ENCODE data around the gene SMIM23. TPM values are rescaled to one million over a fixed set of nuclear protein-coding genes. Genes with fewer than 3 reads are reported as not detected.

SMIM23 gene
- total and polyA plus RNA-seq, 2 donors (not counting 1 experiment from before 2014, with no cell fraction given) = not detected

- ATAC-seq (ENCODE audit: low read depth) = no peak
- H3K4me1 Mint-ChIP-seq = no peaks in the 10 kb centered on the region
- Histone ChIP-seq H3K27ac (ENCODE audit: low read length in 2 of 2) (no peak overlapping the region), H3K4me1 (ENCODE audit: control insufficient read depth in 2 of 2, insufficient read depth in 2 of 2, low read length in 2 of 2) (no peaks in the 10 kb centered on the region), H3K27me3 (replicated peaks in 1 of 4; ENCODE audit: control extremely low read depth in 1 of 4, control insufficient read depth in 3 of 4, insufficient read depth in 4 of 4, low read length in 3 of 4) (no peaks in the 10 kb centered on the region), H3K36me3 (replicated peaks in 1 of 2; ENCODE audit: control extremely low read depth in 1 of 2, control insufficient read depth in 1 of 2, extremely low read depth in 1 of 2, insufficient read depth in 2 of 2, low read length in 1 of 2) (no peaks in the 10 kb centered on the region), H3K79me2 (ENCODE audit: control insufficient read depth, insufficient read depth, low read length) (no peaks in the 10 kb centered on the region), H3K9ac (ENCODE audit: low read length) (no peak overlapping the region), H3K4me2 (replicated peaks; ENCODE audit: low read depth, low read length, poor library complexity, severe bottlenecking) (no peak overlapping the region), H2AFZ (ENCODE audit: insufficient read depth, low read depth, low read length, poor library complexity, severe bottlenecking) (no peak overlapping the region), H4K20me1 (ENCODE audit: control insufficient read depth, insufficient read depth, low read length, poor library complexity, severe bottlenecking) (no peaks in the 10 kb centered on the region), H3K4me3 (ENCODE audit: control extremely low read depth in 1 of 5, extremely low read depth in 1 of 5, insufficient read depth in 1 of 5, low read depth in 2 of 5, low read length in 4 of 5) (no peak overlapping the region), H3K9me3 (ENCODE audit: control extremely low read depth in 1 of 3, control insufficient read depth in 2 of 3, insufficient read depth in 1 of 3, low read length in 2 of 3) (peaks cover 0 to 6% (median 0%) of the 10 kb centered on the region in 3 donors)
- peaks cover 26% of the 10 kb centered on the region for H3K27me3 Mint-ChIP-seq
- POLR2A ChIA-PET = no interaction called here
- H3K9me3 Mint-ChIP-seq (ENCODE audit: insufficient read depth) = peaks cover 4% of the 10 kb centered on the region
- no peak for DNase-seq
- CTCF ChIA-PET = no interaction called here
- WGBS (ENCODE audit: insufficient coverage) = no CpG with 5 or more reads among the region's 2 CpGs
- TF ChIP-seq EZH2 (IDR thresholded peaks at IDR 0.05; ENCODE audit: borderline replicate concordance, insufficient read depth, low read depth, low read length, poor library complexity, severe bottlenecking) (no peak), CTCF (IDR thresholded peaks at IDR 0.05) (no peak)
- H3K4me3 Mint-ChIP-seq = no peak overlapping the region
- H3K27ac Mint-ChIP-seq = no peak overlapping the region
- intact Hi-C loops (cut with micrococcal nuclease) = no loop called here
These were observed 18.7 kb upstream of the SMIM23 start for GRCh38 chr5:171766875-171767274.

DNA sequence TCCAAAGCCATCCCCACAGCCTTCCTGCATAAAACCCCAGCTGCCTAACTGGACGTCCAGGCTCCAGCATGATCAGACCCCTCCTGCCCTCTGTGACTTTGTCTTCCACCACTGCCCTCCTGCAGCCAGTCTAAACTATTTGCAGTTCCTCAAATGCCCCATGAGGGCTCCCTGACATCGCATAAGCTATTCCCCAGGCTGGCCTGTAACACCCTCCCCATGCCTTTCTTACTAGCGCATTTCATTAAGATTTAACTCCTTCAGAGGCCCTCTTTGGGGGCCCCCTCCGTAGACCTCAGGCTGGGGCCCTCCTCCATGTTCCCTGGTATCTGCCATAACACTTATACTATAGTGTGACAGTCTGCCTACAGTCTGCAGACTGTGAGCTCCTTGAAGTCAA lies 15.5 kb upstream of the SMIM23 start:
- Histone ChIP-seq H3K4me1 (ENCODE audit: control insufficient read depth in 2 of 2, insufficient read depth in 2 of 2, low read length in 2 of 2) (no peaks in the 10 kb centered on the region), H3K79me2 (ENCODE audit: control insufficient read depth, insufficient read depth, low read length) (no peaks in the 10 kb centered on the region), H3K4me2 (replicated peaks; ENCODE audit: low read depth, low read length, poor library complexity, severe bottlenecking) (no peak overlapping the region), H3K9me3 (ENCODE audit: control extremely low read depth in 1 of 3, control insufficient read depth in 2 of 3, insufficient read depth in 1 of 3, low read length in 2 of 3) (no peaks in the 10 kb centered on the region), H3K9ac (ENCODE audit: low read length) (no peak overlapping the region), H3K36me3 (replicated peaks in 1 of 2; ENCODE audit: control extremely low read depth in 1 of 2, control insufficient read depth in 1 of 2, extremely low read depth in 1 of 2, insufficient read depth in 2 of 2, low read length in 1 of 2) (no peaks in the 10 kb centered on the region), H3K27ac (ENCODE audit: low read length in 2 of 2) (no peak overlapping the region), H4K20me1 (ENCODE audit: control insufficient read depth, insufficient read depth, low read length, poor library complexity, severe bottlenecking) (no peaks in the 10 kb centered on the region), H2AFZ (ENCODE audit: insufficient read depth, low read depth, low read length, poor library complexity, severe bottlenecking) (no peak overlapping the region), H3K4me3 (ENCODE audit: control extremely low read depth in 1 of 5, extremely low read depth in 1 of 5, insufficient read depth in 1 of 5, low read depth in 2 of 5, low read length in 4 of 5) (no peak overlapping the region), H3K27me3 (replicated peaks in 1 of 4; ENCODE audit: control extremely low read depth in 1 of 4, control insufficient read depth in 3 of 4, insufficient read depth in 4 of 4, low read length in 3 of 4) (no peaks in the 10 kb centered on the region)
- ChIA-PET POLR2A (no interaction called here), CTCF (no interaction called here)
- Mint-ChIP-seq H3K27ac (no peak overlapping the region), H3K4me3 (no peak overlapping the region), H3K4me1 (no peaks in the 10 kb centered on the region), H3K27me3 (peaks cover 17% of the 10 kb centered on the region), H3K9me3 (ENCODE audit: insufficient read depth) (peaks cover 4% of the 10 kb centered on the region)
- 13% methylated on average over 4 of the region's 4 CpGs for WGBS (ENCODE audit: insufficient coverage)
- ATAC-seq (ENCODE audit: low read depth) (no peak), DNase-seq (no peak)
- TF ChIP-seq CTCF (IDR thresholded peaks at IDR 0.05) (no peak), EZH2 (IDR thresholded peaks at IDR 0.05; ENCODE audit: borderline replicate concordance, insufficient read depth, low read depth, low read length, poor library complexity, severe bottlenecking) (no peak)
- intact Hi-C loops (cut with micrococcal nuclease) = no loop called here
